Neural cell (in vitro differentiated cells): ENCODE data around the gene PRG2.

Experiments used
- CTCF ChIP-seq: fragments of 450-650 bp; IDR thresholded peaks from 2 replicates; pipeline ENCODE4 v1.5.1; 2014; ENCODE audit warnings: antibody characterized with exemption, mild to moderate bottlenecking, moderate library complexity; ENCODE audit not compliant: poor library complexity, severe bottlenecking
- EP300 ChIP-seq: fragments of 450-650 bp; conservative IDR thresholded peaks from 2 replicates; pipeline ENCODE4 v1.6.1; 2014; ENCODE audit warnings: antibody characterized with exemption, mild to moderate bottlenecking, moderate library complexity; ENCODE audit not compliant: poor library complexity, severe bottlenecking
- EZH2 ChIP-seq: fragments of 200-600, 300-800 bp; shearing (Covaris generic), sonication (generic); IDR thresholded peaks from 2 replicates; pipeline ENCODE4 v1.6.1; 2014; ENCODE audit warnings: antibody characterized with exemption, low read length, borderline replicate concordance, mild to moderate bottlenecking; ENCODE audit not compliant: insufficient read depth, poor library complexity, severe bottlenecking
- MXI1 ChIP-seq: fragments of 450-650 bp; conservative IDR thresholded peaks from 2 replicates; pipeline ENCODE4 v1.6.1; 2014; ENCODE audit warnings: antibody characterized with exemption, mild to moderate bottlenecking; ENCODE audit not compliant: poor library complexity, severe bottlenecking
- POLR2AphosphoS5 ChIP-seq: IDR thresholded peaks from 2 replicates; pipeline ENCODE4 v1.6.1; 2012
- RAD21 ChIP-seq: fragments of 450-650 bp; conservative IDR thresholded peaks from 2 replicates; pipeline ENCODE4 v1.6.1; 2014; ENCODE audit warnings: antibody characterized with exemption, mild to moderate bottlenecking, moderate library complexity
- REST ChIP-seq: IDR thresholded peaks from 2 replicates; pipeline ENCODE4 v1.6.1; 2012; ENCODE audit warnings: borderline replicate concordance
- TAF1 ChIP-seq: IDR thresholded peaks from 2 replicates; pipeline ENCODE4 v1.6.1; 2012; ENCODE audit warnings: low read depth

- no peak for TF ChIP-seq EZH2
- TF ChIP-seq EP300 = no peak
- no peak for TF ChIP-seq CTCF
- no peak for TF ChIP-seq TAF1
- TF ChIP-seq RAD21 = no peak
- no peak for TF ChIP-seq POLR2AphosphoS5
- TF ChIP-seq MXI1 = no peak
- no peak for TF ChIP-seq REST
These were observed 1.1 kb upstream of the PRG2 start for GRCh38 chr11:57391539-57391938.
